ENCODE data around the gene TMEM243.

- no peak for TF ChIP-seq CTCF (IDR thresholded peaks at IDR 0.05; ENCODE audit: low read depth, low read length)
- no peak for TF ChIP-seq POLR2A (IDR thresholded peaks at IDR 0.05; ENCODE audit: extremely low read depth, insufficient read length)
- no peak for TF ChIP-seq MAX (IDR thresholded peaks at IDR 0.05; ENCODE audit: low read depth, low read length)
- no peak for TF ChIP-seq MYC (IDR thresholded peaks at IDR 0.05; ENCODE audit: low read depth, low read length)
These were observed 6.2 kb upstream of the TMEM243 start for GRCh38 chr7:87225696-87226095.
